GM21576 (cell line): Measurements from ENCODE around the gene SERINC4.
"Not testable (repeated sequence)": the region's sequence is repeated elsewhere in the genome, so short reads cannot be mapped to it uniquely, and the experiment has no call there.

Source experiments
- ATAC-seq: cut with Tn5 transposase; IDR thresholded peaks from one replicate; pipeline ENCODE4 v1.9.1; 2021; ENCODE audit warnings: mild to moderate bottlenecking, moderate library complexity; ENCODE audit not compliant: unreplicated experiment

The SERINC4 gene

DNA sequence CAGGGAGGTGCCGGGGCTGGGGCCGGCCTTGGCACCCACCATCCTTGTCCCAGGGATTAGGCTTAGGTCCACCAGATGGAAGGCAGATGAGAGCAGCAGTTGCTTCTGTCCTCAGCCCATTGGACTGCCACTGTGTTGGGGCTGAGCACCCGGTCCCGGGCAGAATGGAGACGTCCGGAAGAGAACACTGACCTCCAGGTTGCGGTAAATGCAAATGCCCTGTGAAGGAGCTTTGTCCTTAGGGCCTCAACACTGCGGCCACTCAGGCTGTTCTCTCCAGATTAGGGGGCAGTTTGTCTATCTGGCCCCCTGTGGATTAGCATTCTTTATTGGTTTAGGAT is at the start of gene SERINC4:
TSS of gene SERINC4 (minus strand) at position 276 of the 341 bp plus-strand sequence. CDS start at position 42, 234 bp downstream.
- ATAC-seq, result no peak

DNA sequence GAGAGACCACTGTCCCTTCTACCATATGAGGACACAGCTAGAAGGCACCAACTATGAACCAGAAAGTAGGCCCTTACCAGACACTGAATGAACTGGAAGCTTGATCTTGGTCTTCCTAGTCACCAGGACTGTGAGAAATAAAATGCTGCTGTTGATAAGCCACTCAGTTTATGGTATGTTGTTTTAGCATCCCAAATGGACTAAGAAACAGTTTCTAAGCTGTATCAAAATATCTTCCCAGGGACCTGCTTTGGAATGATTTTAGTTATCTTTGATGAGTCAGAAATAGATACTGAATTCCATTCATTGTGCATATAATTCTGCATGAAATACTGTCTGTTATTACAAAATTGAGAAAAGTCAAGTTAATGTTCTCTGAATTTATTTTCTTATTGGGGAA is 45.4 kb upstream of the SERINC4 start:
- no peak for ATAC-seq

DNA sequence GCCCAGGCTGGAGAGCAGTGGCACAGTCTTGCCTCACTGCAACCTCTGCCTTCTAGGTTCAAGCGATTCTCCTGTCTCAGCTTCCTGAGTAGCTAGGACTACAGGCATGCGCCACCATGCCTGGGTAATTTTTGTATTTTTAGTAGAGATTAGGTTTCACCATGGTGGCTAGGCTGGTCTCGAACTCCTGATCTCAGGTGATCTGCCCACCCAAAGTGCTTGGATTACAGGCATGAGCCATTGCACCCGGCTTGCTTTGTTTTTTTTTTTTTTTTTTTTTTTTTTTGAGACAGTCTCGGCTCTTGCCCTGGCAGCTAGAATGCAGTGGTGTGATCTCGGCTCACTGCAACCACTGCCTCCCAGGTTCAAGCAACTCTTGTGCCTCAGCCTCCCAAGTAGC is 32.5 kb upstream of the SERINC4 start:
- not testable (repeated sequence) for ATAC-seq

DNA sequence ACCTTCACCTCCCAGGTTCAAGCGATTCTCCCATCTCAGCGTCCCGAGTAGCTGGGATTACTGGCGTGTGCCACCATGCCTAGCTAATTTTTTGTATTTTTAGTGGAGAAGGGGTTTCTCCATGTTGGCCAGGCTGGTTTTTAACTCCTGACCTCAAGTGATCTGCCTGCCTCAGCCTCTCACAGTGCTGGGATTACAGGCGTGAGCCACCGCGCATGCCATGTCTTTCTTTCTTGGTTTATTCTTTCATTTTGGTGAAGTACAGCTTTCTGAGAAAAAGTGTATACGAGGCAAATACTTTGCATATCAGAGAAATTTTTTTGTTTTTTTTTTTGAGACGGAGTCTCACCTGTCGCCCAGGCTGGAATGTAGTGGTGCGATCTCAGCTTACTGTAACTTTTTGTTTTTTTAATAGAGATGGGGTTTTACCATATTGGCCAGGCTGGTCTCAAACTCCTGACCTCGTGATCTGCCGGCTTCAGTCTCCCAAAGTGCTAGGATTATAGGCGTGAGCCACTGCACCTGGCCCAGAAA is 31.6 kb upstream of the SERINC4 start:
- not testable (repeated sequence) for ATAC-seq

DNA sequence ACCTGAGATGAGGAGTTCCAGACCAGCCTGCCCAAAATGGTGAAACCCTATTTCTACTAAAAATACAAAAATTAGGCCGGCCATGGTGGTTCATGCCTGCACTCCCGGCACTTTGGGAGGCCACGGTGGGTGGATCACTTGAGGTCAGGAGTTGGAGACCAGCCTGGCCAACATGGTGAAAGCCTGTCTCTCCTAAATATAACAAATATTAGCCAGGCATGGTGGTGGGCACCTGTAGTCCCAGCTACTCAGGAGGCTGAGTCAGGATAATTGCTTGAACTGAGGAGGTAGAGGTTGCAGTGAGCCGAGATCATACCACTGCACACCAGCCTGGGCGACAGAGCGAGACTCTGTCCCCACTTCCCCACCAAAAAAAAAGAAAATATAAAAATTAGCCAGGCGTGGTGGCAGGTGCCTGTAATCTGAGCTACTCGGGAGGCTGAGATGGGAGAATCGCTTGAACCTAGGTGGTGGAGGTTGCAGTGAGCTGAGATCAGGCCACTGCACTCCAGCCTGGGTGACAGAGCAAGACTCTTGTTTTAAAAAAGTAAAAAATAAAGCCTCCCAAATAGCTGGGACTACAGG is 30.8 kb upstream of the SERINC4 start:
- not testable (repeated sequence) for ATAC-seq

DNA sequence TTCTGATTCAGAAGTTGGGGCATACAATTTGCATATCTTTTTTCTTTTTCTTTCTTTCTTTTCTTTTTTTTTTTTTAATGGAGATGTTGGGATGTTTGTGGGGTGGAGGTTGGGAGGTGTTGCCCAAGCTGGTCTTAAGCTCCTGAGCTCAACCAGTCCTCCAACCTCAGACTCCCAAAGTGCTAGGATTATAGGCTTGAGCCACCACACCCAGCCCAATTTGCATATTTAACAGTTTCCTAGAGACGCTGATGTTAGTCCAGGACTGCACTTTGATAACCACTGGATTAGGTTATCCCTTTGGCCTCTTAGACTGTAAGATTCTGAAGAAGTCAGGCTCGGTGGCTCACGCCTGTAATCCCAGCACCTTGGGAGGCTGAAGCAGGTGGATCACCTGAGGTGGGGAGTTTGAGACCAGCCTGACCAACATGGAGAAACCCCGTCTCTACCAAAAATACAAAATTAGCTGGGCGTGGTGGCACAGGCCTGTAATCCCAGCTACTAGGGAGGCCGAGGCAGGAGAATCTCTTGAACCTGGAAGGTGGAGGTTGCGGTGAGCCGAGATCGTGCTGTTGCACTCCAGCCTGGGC is 30.0 kb upstream of the SERINC4 start:
- ATAC-seq, result not testable (repeated sequence)

DNA sequence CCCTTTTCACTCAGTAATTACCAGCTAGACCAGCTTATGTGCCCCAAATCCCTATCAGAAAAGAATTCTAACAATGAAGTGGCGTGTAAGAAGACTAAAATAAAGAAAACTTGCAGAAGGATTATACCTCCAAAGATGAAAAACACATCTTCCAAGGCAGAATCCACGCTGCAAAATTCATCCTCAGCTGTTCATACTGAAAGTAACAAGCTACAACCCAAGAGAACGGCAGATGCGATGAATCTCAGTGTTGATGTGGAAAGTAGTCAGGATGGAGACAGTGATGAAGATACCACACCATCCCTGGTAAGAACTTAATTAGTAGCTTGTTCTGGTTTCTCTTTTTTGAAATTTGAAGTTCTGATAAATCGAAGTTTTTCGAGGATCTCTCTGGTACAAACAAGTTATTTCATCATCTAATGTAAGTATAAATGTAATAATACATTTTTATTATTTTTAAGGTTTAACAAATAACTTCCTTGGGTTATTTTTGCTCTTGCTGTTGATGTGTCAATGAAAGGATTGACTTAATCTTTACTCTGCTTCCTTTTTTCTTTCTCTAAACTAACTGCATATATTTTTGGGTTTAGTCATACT is 28.1 kb upstream of the SERINC4 start:
- no peak for ATAC-seq

DNA sequence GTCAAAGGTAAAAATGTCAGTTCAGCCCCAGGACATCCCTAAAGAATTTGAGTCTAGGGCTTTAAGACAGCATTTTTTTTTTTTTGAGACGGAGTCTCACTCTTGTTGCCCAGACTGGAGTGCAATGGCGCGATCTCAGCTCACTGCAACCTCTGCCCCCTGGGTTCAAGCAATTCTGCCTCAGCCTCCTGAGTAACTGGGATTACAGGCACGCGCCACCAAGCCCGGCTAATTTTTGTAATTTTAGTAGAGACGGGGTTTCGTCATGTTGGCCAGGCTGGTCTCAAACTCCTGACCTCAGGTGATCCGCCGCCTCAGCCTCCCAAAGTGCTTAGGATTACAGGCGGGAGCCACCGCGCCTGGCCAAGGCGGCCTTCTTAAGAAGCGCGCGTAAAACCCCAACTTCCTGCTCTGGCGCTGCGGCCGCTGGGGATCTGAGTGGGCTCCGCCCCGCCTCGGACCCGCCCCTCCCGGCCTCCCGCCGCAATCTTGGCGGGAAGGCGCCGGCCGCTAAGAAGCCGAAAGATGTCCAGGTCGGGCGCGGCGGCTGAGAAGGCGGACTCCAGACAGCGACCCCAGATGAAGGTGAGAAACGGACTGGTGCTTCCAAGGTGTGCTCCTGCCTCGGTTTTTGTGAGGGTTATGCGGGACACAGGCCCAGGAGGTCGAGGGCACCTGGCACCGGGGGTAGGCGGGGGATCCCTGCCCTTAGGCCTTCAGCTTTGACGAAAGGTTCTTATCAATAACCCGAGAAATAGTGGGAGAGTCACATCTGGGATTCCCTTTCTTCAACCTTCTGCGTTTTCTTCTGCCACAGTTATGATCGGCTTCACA is 26.7 kb upstream of the SERINC4 start, which contains the start of gene WDR76:
TSS of gene WDR76 (plus strand) at position 495 of the 834 bp plus-strand sequence. CDS start at position 526, 31 bp downstream.
- ATAC-seq, result no peak

DNA sequence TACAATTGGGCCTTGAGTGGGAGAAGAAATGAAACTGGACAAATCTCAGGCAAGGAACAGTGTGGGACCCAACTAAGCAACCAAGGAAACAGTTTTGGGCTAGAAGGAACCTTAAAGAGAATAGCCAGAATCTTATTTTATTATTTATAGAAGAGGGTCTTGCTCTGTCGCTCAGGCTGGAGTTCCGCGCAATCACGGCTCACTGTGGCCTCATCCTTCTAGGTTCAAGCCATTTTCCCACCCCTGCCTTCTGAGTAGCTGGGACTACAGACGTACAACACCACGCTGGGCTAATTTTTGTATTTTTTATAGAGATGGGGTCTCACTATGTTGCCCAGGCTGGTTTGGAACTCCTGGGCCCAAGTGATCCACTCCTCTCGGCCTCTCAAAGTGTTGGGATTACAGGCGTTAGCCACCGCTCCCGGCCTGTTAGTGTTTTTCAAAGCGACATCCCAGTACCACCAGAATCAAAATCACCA is 26.0 kb upstream of the SERINC4 start:
- no peak for ATAC-seq

DNA sequence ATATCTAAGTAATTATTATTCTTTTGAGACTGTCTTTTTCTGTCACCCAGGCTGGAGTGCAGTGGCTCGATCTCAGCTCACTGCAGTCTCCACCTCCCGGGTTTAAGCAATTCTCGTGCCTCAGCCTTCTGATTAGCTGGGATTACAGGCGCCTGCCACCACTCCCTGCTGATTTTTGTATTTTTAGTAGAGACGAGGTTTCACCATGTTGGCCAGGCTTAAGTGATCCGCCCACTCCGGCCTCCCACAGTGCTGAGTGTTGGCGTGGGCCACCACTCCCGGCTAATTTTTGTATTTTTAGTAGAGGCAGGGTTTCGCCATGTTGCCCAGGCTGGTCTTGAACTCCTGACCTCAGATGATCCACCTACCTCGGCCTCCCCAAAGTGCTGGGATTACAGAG is 25.3 kb upstream of the SERINC4 start:
- not testable (repeated sequence) for ATAC-seq

DNA sequence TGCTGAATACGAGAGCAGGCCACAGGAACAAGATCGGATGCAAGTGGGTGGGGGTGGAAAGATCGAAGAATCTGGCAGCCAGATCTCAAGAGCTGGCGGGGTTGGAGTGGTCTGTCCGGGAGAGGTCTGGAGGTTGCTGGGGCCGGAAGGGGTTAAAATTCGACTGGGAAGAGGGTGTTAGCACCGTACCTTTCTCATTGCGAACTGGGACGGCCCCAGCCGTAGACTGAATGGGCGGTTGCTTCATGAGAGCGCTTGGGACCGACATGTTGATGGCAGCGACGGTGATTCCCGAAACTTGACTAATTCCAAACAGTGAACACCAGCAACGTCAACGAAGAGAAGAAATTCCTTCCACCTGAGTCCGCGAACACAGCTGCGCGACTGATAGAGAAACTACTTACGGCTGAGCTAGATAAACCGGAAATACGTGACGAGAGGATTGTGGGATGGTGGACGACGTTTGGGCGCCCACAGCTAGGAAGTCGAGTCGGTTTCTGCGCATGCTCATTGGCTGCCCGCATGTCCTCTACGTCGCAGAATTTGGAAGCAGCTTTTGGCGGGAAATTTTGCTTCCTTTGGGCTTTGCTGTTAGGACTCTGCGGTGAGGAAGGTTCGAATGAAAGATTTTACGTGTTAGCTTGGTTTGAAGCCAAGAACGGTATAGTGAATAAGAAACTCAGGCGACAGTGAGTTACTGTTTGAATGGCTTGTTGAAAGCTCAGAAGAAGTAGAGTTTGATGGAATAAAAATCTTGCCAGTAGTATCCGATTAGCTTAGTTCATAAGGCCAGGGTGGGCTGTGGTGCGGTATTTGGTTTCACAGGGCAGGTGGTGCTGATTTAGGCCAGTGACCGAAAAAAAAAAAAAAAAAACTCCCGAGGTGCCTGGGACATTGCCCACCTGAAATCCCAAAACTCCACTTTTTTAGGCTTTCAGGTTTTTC is 24.6 kb upstream of the SERINC4 start, which contains the start of gene MFAP1:
TSS of gene MFAP1 (minus strand) at position 389 of the 945 bp plus-strand sequence. CDS start at position 268, 121 bp downstream.
- peak; percentile 67 for ATAC-seq

DNA sequence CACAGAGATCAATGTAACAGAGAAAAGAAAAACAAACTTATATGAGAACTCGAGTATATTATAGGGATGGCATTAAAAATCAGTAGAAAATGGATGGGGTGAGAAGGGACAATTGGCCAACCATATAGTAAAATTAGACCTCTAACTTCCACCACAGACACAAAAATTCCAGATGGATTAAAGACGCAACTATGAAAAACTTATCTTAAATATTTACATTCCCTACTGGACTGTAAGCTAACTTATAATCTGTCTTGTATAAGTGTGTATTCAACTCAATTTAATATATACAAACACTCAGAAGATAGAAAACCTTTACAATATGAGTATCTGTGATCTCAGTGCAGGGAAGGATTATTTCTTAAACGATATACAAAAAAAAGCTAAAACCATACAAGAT is 21.5 kb upstream of the SERINC4 start:
- ATAC-seq, result no peak

DNA sequence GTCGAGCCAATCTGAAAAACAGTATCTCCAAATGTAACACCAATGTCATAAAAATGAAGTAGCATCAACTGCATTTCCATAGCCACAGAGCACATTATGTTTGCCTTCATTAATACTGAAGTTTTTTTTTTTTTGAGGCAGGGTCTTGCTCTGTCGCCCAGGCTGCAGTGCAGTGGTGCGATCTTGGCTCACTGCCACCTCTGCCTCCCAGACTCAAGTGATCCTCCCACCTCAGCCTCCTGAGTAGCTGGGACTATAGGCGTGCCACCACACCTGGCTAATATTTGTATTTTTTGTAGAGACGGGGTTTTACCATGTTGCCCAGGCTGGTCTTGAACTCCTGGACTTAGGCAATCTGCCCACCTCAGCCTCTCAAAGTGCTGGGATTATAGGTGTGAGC is 15.0 kb upstream of the SERINC4 start:
- ATAC-seq, result not testable (repeated sequence)

DNA sequence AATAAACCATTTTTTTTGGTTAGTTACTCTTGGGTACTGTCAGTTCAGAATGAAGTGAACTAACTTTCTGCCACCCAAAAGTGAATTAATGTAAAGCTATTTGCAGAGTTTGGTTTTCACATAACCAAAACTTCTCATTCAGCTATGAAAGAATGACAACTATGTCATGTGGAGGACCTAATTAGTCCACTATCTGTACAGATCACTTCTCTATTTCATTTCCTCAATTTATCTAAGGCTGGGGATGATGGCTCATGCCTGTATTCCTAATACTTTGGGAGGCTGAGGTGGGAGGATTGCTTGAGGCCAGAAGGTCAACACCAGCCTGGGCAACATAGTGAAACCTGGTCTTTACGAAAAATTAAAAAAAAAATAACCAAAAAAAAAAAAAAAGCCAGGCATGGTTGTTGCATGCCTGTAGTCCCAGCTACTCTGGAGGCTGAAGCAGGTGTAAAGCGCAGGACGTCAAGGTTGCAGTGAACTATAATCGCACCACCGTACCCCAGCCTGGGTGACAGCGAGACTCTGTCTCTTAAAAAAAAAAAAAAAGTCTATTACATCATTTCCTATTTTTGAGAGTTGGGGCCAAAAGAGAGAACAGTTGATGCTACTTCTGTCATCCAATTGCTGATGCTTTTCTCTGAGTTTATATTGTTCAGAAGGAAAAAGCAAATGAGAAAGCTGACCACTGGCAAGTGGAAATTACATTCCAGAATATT is 9.1 kb upstream of the SERINC4 start:
- ATAC-seq, result peak; percentile 64

DNA sequence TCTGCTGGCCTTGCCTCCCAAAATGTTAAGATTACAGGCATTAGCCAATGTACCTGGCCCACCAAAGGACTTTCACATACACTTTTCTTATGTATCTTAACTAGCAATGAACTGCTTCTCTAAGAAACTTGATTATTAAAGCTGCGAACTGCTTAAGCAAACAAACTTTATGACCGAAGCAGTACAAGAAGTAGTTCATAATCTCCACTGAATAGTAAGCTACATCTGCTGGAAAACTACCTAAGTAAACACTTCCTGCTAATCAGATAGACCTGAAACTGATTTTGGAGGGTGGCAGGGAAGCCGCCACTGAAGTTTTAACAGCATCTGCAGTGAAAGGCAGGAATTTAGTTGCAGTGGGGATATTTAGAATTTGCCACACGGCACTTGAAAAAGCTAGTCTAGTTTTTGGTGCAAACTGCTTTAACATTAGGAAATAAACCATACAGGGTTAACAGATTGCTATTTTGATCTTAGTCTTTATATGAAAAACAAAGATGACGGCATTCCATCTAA is 8.5 kb upstream of the SERINC4 start:
- ATAC-seq, result no peak

DNA sequence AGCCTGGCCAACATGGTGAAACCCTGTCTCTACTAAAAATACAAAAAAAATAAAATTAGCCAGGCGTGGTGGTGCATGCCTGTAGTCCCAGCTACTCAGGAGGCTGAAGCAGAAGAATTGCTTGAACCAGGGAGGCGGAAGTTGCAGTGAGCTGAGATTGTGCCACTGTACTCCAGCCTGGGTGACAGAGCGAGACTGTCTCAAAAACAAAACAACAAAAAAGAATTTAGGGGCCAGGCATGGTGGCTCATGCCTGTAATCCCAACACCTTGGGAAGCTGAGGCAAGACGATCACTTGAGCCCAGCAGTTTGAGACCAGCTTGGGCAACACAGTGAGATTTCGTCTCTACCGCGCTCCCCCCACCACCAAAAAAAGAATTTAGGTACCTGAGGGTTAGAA is 2.7 kb upstream of the SERINC4 start:
- not testable (repeated sequence) for ATAC-seq

DNA sequence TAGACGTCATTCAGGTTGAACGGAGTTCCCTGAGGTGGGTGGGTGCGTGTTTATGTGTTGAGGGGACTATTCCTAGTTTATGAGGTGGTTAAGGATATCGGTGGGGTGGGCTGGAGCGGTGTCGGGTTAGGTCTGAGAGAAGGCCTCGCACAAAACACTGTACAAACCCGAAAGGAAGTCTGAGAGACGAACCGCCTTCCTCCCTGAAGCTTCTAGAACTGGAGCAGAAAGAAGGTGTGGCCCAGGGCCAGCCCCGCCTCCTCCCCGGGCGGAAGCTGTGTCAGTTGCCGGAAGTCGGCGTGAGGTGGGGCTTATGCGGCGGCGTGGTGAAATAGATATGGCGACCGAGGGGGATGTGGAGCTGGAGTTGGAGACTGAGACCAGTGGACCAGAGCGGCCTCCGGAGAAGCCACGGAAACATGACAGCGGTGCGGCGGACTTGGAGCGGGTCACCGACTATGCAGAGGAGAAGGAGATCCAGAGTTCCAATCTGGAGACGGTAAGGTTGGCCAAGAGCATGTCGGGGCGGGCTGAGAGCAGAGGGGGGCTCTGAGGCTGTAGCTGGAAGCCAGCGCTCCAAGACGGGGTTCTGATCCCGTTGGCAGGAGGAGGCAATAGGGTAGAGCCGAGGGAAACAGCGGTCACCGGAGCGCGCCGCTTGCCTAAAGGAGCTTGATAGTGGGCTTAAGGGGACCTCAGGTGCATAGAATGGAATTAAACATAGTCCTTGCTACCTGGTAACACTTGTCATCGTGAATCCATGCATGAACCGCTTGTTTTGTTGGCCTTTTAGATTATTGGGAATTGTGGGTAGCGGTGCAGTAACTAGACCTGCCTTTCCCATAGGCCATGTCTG is 494 bp upstream of the SERINC4 start, which contains the start of gene HYPK:
TSS of gene HYPK (plus strand) at position 314 of the 856 bp plus-strand sequence. CDS start at position 338, 24 bp downstream.
- peak; percentile 79 for ATAC-seq
